SK-N-MC (cell line): ENCODE results near the gene TMEM98.
"Not testable (repeated sequence)": the region's sequence is repeated elsewhere in the genome, so short reads cannot be mapped to it uniquely, and the experiment has no call there.

Source experiments
- DNase-seq: peaks from one replicate; pipeline ENCODE4 v3.0.0-alpha.2; 2011; ENCODE audit warnings: low read depth, low spot score
- H3K27ac ChIP-seq: fragments of 200-600 bp; sonication (generic); 2 replicates; pipeline ENCODE4 v1.5.1; 2016; ENCODE audit warnings: mixed run types
- H3K36me3 ChIP-seq: fragments of 200-600 bp; sonication (generic); 2 replicates; pipeline ENCODE4 v1.6.1; 2017; ENCODE audit warnings: antibody characterized with exemption, low read length, mixed read lengths; ENCODE audit not compliant: insufficient read depth
- H3K4me3 ChIP-seq: fragments of 200-600 bp; sonication (generic); 2 replicates; pipeline ENCODE4 v1.5.1; 2016
- H3K9ac ChIP-seq: fragments of 200-600 bp; sonication (generic); 2 replicates; pipeline ENCODE4 v1.8.0; 2017; ENCODE audit warnings: mixed run types, mixed read lengths; ENCODE audit not compliant: insufficient read length
- H3K9me3 ChIP-seq: fragments of 200-600 bp; sonication (generic); 2 replicates; pipeline ENCODE4 v1.6.1; 2017; ENCODE audit warnings: low read depth, mild to moderate bottlenecking, antibody characterized with exemption, low read length, moderate library complexity, mixed read lengths
- EZH2 ChIP-seq: fragments of 200-600 bp; sonication (generic); IDR thresholded peaks from one replicate; pipeline ENCODE4 v1.6.1; 2017; ENCODE audit warnings: antibody characterized with exemption
- FOXP2 ChIP-seq: optimal IDR thresholded peaks from 2 replicates; pipeline ENCODE3; 2011; ENCODE audit warnings: mild to moderate bottlenecking, moderate library complexity; ENCODE audit not compliant: insufficient read depth; ENCODE audit errors: extremely low read length, control extremely low read depth
- POLR2AphosphoS5 ChIP-seq: IDR thresholded peaks from 2 replicates; pipeline ENCODE4 v1.6.1; 2012; ENCODE audit warnings: mild to moderate bottlenecking, low read depth, low read length, borderline replicate concordance

Gene TMEM98

GRCh38 chr17:32920293-32920692 lies 7.7 kb upstream of the TMEM98 start:
- Histone ChIP-seq H3K4me3 (no peak overlapping the region), H3K36me3 (no peaks in the 10 kb centered on the region), H3K9ac (no peak overlapping the region), H3K9me3 (no peaks in the 10 kb centered on the region), H3K27ac (0 out of 2 replicates have a peak overlapping the region, but pooled peaks have one; percentile 50)
- no peak; the same call in 1 of the 2 replicates for TF ChIP-seq POLR2AphosphoS5
- no peak for TF ChIP-seq EZH2
- TF ChIP-seq FOXP2 = no peak
- DNase-seq = no peak

DNA sequence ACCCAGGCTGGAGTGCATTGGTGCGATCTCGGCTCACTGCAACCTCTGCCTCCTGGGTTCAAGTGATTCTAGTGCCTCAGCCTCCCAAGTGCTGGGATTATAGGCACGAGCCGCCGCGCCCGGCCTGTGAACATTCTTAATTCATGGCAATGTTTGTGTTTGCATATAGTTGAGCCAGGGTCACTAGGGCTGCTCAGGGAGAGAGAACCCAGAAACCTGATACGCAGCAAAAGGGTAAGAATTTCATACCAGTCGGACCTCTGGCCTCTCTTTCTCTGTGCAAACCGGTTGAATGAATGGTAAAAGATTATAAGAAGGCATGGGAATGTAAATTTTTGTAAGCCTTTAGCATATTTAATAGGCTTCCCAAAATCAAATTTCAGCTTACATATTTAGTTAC lies 6.9 kb upstream of the TMEM98 start:
- Histone ChIP-seq H3K9ac (no peak overlapping the region), H3K36me3 (no peaks in the 10 kb centered on the region), H3K4me3 (no peak overlapping the region), H3K27ac (0 out of 2 replicates have a peak overlapping the region, but pooled peaks have one; percentile 50), H3K9me3 (no peaks in the 10 kb centered on the region)
- no peak for DNase-seq
- no peak for TF ChIP-seq EZH2
- TF ChIP-seq POLR2AphosphoS5 = no peak
- TF ChIP-seq FOXP2 = no peak

GRCh38 chr17:32923905-32924304 lies 4.0 kb upstream of the TMEM98 start:
- H3K9me3 ChIP-seq, H3K4me3 ChIP-seq, H3K36me3 ChIP-seq, DNase-seq, H3K9ac ChIP-seq: not testable (repeated sequence)
- H3K27ac ChIP-seq = 0 out of 2 replicates have a peak overlapping the region, but pooled peaks have one; percentile 40

DNA sequence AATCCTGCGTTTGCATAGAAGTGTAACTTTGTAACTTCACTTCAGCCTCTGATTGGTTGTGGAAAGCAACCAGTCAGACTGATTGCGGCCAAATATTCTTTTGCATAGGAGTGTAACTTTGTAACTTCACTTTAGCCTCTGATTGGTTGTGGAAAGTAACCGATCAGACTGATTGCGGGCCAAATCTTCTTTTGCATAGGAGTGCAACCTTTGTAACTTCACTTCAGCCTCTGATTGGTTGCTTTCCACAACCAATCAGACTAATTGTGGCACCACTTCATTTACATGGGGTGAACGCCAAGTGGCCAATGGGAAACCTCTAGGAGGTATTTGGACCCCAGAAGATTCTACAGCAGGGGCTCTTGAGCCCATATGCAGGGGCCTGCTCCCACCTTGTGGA lies 1.8 kb upstream of the TMEM98 start:
- DNase-seq = no peak
- TF ChIP-seq EZH2 (no peak), FOXP2 (no peak), POLR2AphosphoS5 (no peak)
- no peak overlapping the region for H3K4me3 ChIP-seq
- no peak overlapping the region for H3K9ac ChIP-seq
- H3K36me3 ChIP-seq = peaks cover 3% of the 10 kb centered on the region
- no peak overlapping the region for H3K27ac ChIP-seq
- no peaks in the 10 kb centered on the region for H3K9me3 ChIP-seq

- not testable (repeated sequence) for DNase-seq, H3K27ac ChIP-seq, H3K9me3 ChIP-seq, H3K9ac ChIP-seq, H3K36me3 ChIP-seq
- H3K4me3 ChIP-seq = peak overlapping the region; percentile 93; the same call in 1 of the 2 replicates
These were observed 1.2 kb upstream of the TMEM98 start for GRCh38 chr17:32926789-32927188.

- TF ChIP-seq EZH2 = no peak
- no peak for TF ChIP-seq FOXP2
- TF ChIP-seq POLR2AphosphoS5 = no peak
These were observed 691 bp upstream of the TMEM98 start for GRCh38 chr17:32927201-32927723.

DNA sequence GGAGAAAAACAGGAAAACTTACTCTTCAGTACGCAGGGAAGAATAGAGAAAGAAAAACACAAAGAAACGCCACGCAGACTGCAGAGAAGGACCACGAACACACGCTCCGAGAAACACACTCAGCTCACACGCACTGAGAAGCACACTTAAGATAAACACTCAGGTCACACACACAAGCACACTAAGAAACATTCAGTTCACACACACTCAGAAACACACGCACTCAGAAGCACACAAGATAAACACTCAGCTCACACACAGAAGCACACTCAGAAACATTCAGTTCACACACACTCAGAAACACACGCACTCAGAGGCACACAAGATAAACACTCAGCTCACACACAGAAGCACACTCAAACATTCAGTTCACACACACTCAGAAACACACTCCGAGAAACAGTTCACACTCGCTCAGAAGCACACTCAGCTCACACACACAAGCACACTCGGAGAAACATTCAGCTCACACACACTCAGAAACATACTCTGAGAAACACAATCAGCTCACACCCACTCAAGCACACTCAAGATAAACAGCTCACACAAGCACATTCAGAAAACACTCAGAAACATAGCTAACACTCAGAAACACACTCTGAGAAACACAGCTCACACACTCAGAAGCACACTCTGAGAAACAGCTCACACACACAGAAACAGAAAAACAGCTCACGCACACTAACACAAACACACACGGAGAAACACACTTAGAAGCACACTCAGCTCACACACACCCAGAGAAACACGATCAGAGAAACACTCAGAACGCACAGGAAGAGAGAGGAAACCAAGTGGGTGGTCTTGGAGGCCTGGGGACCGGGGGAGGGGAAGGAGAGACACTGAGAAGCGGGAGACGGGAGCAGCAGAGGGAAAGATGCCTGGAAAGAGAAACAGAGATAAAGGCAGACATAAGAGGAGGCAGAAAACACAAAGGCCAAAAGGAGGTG lies 908 bp downstream of the TMEM98 start:
- no peaks in the 10 kb centered on the region for H3K9me3 ChIP-seq
- peak overlapping the region; percentile 96 for H3K9ac ChIP-seq
- TF ChIP-seq FOXP2 (no peak), EZH2 (no peak), POLR2AphosphoS5 (no peak)
- H3K36me3 ChIP-seq = peaks cover 26% of the 10 kb centered on the region
- H3K27ac ChIP-seq = peak overlapping the region; percentile 82
- DNase-seq = no peak
- peak overlapping the region; percentile 93 for H3K4me3 ChIP-seq

More at GRCh38 chr17:32927201-32927723, 691 bp upstream of the TMEM98 start:
- H3K9me3 ChIP-seq = no peaks in the 10 kb centered on the region
- peaks cover 10% of the 10 kb centered on the region for H3K36me3 ChIP-seq
- no peak for DNase-seq
- H3K4me3 ChIP-seq = peak overlapping the region; percentile 93
- peak overlapping the region; percentile 96 for H3K9ac ChIP-seq
- 0 out of 2 replicates have a peak overlapping the region, but pooled peaks have one; percentile 42 for H3K27ac ChIP-seq

- DNase-seq = no peak
- Histone ChIP-seq H3K27ac (no peak overlapping the region), H3K9ac (no peak overlapping the region), H3K36me3 (peaks cover 32% of the 10 kb centered on the region), H3K4me3 (peak overlapping the region; percentile 93), H3K9me3 (no peaks in the 10 kb centered on the region)
- TF ChIP-seq FOXP2 = no peak
- no peak for TF ChIP-seq EZH2
- TF ChIP-seq POLR2AphosphoS5 = no peak
These were observed 1.6 kb downstream of the TMEM98 start for GRCh38 chr17:32929588-32929987.
